Esophagus squamous epithelium (tissue), 4 donors: ENCODE measurements around the gene DIS3L2.

Experiments used
- POLR2A ChIP-seq, 4 donors: fragments of 450-650 bp; IDR thresholded peaks; one replicate each; pipeline ENCODE4 v1.6.1; 2017; ENCODE audit warnings: antibody characterized with exemption in 4 of 4, mild to moderate bottlenecking in 4 of 4, moderate library complexity in 3 of 4
- TF ChIP-seq, protein P1 (sequence below), 6 experiments: fragments of 450-650 bp in 4 of 6; fragments of 200-600 bp in 2 of 6; sonication (generic) in 2 of 6; IDR thresholded peaks; one replicate each; pipeline ENCODE4 v1.5.1; 2016 to 2019; ENCODE audit warnings: antibody characterized with exemption in 6 of 6, mild to moderate bottlenecking in 4 of 6, moderate library complexity in 4 of 6

- no peak for TF ChIP-seq POLR2A (IDR thresholded peaks at IDR 0.05)
- TF ChIP-seq, protein P1, sequence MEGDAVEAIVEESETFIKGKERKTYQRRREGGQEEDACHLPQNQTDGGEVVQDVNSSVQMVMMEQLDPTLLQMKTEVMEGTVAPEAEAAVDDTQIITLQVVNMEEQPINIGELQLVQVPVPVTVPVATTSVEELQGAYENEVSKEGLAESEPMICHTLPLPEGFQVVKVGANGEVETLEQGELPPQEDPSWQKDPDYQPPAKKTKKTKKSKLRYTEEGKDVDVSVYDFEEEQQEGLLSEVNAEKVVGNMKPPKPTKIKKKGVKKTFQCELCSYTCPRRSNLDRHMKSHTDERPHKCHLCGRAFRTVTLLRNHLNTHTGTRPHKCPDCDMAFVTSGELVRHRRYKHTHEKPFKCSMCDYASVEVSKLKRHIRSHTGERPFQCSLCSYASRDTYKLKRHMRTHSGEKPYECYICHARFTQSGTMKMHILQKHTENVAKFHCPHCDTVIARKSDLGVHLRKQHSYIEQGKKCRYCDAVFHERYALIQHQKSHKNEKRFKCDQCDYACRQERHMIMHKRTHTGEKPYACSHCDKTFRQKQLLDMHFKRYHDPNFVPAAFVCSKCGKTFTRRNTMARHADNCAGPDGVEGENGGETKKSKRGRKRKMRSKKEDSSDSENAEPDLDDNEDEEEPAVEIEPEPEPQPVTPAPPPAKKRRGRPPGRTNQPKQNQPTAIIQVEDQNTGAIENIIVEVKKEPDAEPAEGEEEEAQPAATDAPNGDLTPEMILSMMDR (IDR thresholded peaks at IDR 0.05): no peak
Measured at GRCh38 chr2:231965102-231965501, 3.6 kb downstream of the DIS3L2 start.
